ENCODE data around the gene ASPDH. TPM values are rescaled to one million over a fixed set of nuclear protein-coding genes. Genes with fewer than 3 reads are reported as not detected.

ASPDH gene
- total and polyA plus RNA-seq, 7 experiments from 2014 or later: not detected

- ATAC-seq (no peak), DNase-seq (no peak)
- Histone ChIP-seq H3K36me3 (ENCODE audit: control insufficient read depth in 2 of 3, insufficient read depth in 3 of 3, low read length in 3 of 3) (no peaks in the 10 kb centered on the region), H3K27me3 (ENCODE audit: control insufficient read depth in 2 of 2, insufficient read depth in 2 of 2, low read length in 2 of 2) (no peaks in the 10 kb centered on the region), H3K4me1 (ENCODE audit: control insufficient read depth in 2 of 2, insufficient read depth in 2 of 2, low read length in 2 of 2) (no peaks in the 10 kb centered on the region), H3K4me3 (ENCODE audit: low read length) (no peak overlapping the region), H3K27ac (ENCODE audit: low read depth, low read length) (no peak overlapping the region), H3K9me3 (ENCODE audit: control insufficient read depth in 2 of 3, low read length in 3 of 3) (no peaks in the 10 kb centered on the region)
- Mint-ChIP-seq H3K27ac (no peak overlapping the region), H3K27me3 (peaks cover 32 to 55% (median 38%) of the 10 kb centered on the region in 5 donors), H3K4me1 (peaks cover 0 to 17% (median 7%) of the 10 kb centered on the region in 7 donors), H3K36me3 (peaks cover 0 to 4% (median 0%) of the 10 kb centered on the region in 5 donors), H3K9me3 (peaks cover 0 to 1% (median 0%) of the 10 kb centered on the region in 11 donors), H3K4me3 (no peak overlapping the region)
- POLR2A ChIA-PET: no interaction called here
- intact Hi-C loops (cut with micrococcal nuclease): no loop called here
- CTCF ChIA-PET: no interaction called here
These were observed 35.6 kb upstream of the ASPDH start for GRCh38 chr19:50549059-50549926.

GRCh38 chr19:50548191-50549058, 34.7 kb upstream of the ASPDH start:
- ATAC-seq: no peak
- peaks cover 0 to 2% (median 0%) of the 10 kb centered on the region in 5 donors for H3K36me3 Mint-ChIP-seq
- intact Hi-C loops (cut with micrococcal nuclease): no loop called here
- Histone ChIP-seq H3K27me3 (ENCODE audit: control insufficient read depth in 2 of 2, insufficient read depth in 2 of 2, low read length in 2 of 2) (no peaks in the 10 kb centered on the region), H3K4me3 (ENCODE audit: low read length) (no peak overlapping the region), H3K36me3 (ENCODE audit: control insufficient read depth in 2 of 3, insufficient read depth in 3 of 3, low read length in 3 of 3) (no peaks in the 10 kb centered on the region), H3K27ac (ENCODE audit: low read depth, low read length) (no peak overlapping the region), H3K4me1 (ENCODE audit: control insufficient read depth in 2 of 2, insufficient read depth in 2 of 2, low read length in 2 of 2) (no peaks in the 10 kb centered on the region), H3K9me3 (ENCODE audit: control insufficient read depth in 2 of 3, low read length in 3 of 3) (no peaks in the 10 kb centered on the region)
- no peak overlapping the region for H3K4me3 Mint-ChIP-seq
- CTCF ChIA-PET: no interaction called here
- H3K9me3 Mint-ChIP-seq: peaks cover 0 to 1% (median 0%) of the 10 kb centered on the region in 11 donors
- peaks cover 0 to 15% (median 7%) of the 10 kb centered on the region in 7 donors for H3K4me1 Mint-ChIP-seq
- peaks cover 27 to 48% (median 32%) of the 10 kb centered on the region in 5 donors for H3K27me3 Mint-ChIP-seq
- POLR2A ChIA-PET: no interaction called here
- no peak overlapping the region for H3K27ac Mint-ChIP-seq
- no peak for DNase-seq

DNA sequence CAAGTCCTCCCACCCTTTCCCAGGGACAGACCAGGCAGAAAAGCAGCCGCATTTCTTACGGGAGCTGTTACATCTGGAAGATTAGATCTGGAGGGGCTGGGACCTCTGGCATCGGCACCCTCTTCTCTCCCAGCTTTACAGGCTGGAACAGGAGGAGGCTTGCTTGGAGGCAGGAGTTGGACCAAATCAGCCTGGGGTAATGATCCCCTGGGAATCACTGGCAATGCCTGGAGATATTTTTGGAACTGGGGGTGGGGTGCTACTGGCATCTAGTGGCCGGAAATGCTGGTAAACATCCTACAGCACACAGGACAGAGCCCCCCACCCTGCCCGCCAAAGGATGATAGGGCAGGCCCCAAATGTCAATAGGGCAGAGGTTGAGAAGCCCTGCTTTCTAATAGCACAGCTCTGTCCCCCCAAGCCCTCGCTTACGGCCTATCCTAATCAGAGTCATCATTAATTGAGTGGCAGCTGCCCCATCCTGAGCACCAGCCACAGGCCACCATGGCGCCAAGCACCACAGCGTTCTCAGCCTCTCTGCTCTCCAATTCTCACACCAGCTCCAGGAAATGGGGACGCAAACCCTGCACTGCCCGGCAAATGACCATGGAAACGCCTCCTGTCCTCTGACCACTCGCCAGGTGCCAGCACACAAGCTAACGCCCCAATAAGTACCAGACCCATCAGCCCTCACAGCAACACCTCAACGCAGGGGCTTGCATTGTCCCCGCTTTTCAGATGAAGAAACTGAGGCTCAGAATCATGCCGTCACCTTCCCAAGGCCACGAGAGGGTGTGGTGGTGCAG, 33.9 kb upstream of the ASPDH start:
- Histone ChIP-seq H3K4me3 (ENCODE audit: low read length) (no peak overlapping the region), H3K36me3 (ENCODE audit: control insufficient read depth in 2 of 3, insufficient read depth in 3 of 3, low read length in 3 of 3) (no peaks in the 10 kb centered on the region), H3K9me3 (ENCODE audit: control insufficient read depth in 2 of 3, low read length in 3 of 3) (no peaks in the 10 kb centered on the region), H3K27ac (ENCODE audit: low read depth, low read length) (no peak overlapping the region), H3K4me1 (ENCODE audit: control insufficient read depth in 2 of 2, insufficient read depth in 2 of 2, low read length in 2 of 2) (no peaks in the 10 kb centered on the region), H3K27me3 (ENCODE audit: control insufficient read depth in 2 of 2, insufficient read depth in 2 of 2, low read length in 2 of 2) (no peaks in the 10 kb centered on the region)
- H3K4me1 Mint-ChIP-seq: peaks cover 0 to 11% (median 7%) of the 10 kb centered on the region in 7 donors
- intact Hi-C loops (cut with micrococcal nuclease): no loop called here
- no peak for DNase-seq
- H3K27me3 Mint-ChIP-seq: peaks cover 19 to 40% (median 23%) of the 10 kb centered on the region in 5 donors
- CTCF ChIA-PET: no interaction called here
- peaks cover 0 to 1% (median 0%) of the 10 kb centered on the region in 11 donors for H3K9me3 Mint-ChIP-seq
- no peak overlapping the region for H3K4me3 Mint-ChIP-seq
- H3K36me3 Mint-ChIP-seq: no peaks in the 10 kb centered on the region
- no peak overlapping the region for H3K27ac Mint-ChIP-seq
- no peak for ATAC-seq
- POLR2A ChIA-PET: no interaction called here

DNA sequence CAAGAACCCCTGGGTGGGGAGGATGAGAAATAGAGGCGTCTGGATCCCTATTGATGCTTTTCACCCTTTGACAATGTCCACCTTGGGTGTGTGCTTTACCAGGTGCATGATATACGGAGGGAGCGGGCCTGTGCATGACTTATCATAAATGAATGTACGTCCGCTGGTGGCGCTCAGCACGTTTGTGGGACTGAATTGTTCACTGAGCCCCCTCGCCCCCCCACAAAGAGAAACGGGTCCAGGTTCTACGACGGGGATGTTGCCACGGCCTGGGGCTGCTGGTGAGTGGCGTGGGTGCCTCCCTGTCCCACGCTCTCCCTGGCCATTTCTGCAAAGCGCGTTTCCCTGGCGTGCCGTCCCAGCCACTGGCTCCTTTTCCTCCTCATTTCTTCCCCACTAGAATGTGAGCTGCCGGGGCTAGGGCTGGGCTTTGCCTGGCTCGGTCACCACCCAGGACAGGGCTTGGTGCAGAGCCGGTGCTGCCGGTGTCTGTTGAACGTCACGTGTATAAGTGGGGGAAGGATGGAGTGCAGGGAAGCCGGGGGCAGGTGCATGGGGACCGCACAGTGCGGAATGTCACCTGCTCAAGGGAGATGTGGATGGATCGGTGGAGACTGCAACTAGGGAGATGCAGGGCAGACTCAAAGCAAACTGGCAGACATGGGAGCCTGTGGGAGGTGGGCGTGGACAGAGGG, 33.0 kb upstream of the ASPDH start:
- H3K36me3 Mint-ChIP-seq: no peaks in the 10 kb centered on the region
- ChIA-PET CTCF (no interaction called here), POLR2A (no interaction called here)
- intact Hi-C loops (cut with micrococcal nuclease): no loop called here
- no peaks in the 10 kb centered on the region for H3K9me3 ChIP-seq (ENCODE audit: control insufficient read depth in 2 of 3, low read length in 3 of 3)
- ATAC-seq (no peak), DNase-seq (no peak)
- no peak overlapping the region for H3K27ac ChIP-seq (ENCODE audit: low read depth, low read length)
- H3K4me3 Mint-ChIP-seq: peak overlapping the region in 1 of 10 donors; percentile 6
- no peaks in the 10 kb centered on the region for H3K27me3 ChIP-seq (ENCODE audit: control insufficient read depth in 2 of 2, insufficient read depth in 2 of 2, low read length in 2 of 2)
- no peak overlapping the region for H3K4me3 ChIP-seq (ENCODE audit: low read length)
- H3K27me3 Mint-ChIP-seq: peaks cover 10 to 33% (median 16%) of the 10 kb centered on the region in 5 donors
- peaks cover 0 to 7% (median 3%) of the 10 kb centered on the region in 7 donors for H3K4me1 Mint-ChIP-seq
- H3K36me3 ChIP-seq (ENCODE audit: control insufficient read depth in 2 of 3, insufficient read depth in 3 of 3, low read length in 3 of 3): no peaks in the 10 kb centered on the region
- no peak overlapping the region for H3K27ac Mint-ChIP-seq
- H3K9me3 Mint-ChIP-seq: no peaks in the 10 kb centered on the region
- no peaks in the 10 kb centered on the region for H3K4me1 ChIP-seq (ENCODE audit: control insufficient read depth in 2 of 2, insufficient read depth in 2 of 2, low read length in 2 of 2)

DNA sequence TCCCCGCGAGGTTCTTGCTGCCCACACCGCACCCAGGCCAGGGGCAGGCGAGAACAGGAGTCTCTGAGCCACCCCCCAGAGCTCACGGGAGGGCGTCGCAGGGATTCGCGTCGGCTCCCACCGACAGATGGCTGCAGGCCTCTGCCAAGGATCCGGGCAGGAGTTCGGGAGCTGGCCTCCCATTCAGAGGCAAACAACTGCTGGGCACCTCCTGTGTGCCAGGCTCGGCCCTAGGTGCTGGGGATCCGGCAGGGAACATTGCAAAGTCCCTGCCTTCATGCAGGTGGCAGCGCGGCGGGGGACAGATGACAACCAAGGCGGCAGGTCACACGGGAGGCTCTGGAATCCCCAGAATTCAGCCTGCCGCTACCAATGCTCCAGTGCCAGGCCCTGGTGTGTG, 29.2 kb upstream of the ASPDH start:
- intact Hi-C loops (cut with micrococcal nuclease): no loop called here
- no peak overlapping the region for H3K27ac ChIP-seq (ENCODE audit: low read depth, low read length)
- no peaks in the 10 kb centered on the region for H3K36me3 ChIP-seq (ENCODE audit: control insufficient read depth in 2 of 3, insufficient read depth in 3 of 3, low read length in 3 of 3)
- CTCF ChIA-PET: interaction anchor here (0.6 kb wide), 1 partner anchor 980 kb away, joined by 4 read pairs; no protein-coding TSS in a partner anchor
- DNase-seq (no peak), ATAC-seq (no peak)
- no peak overlapping the region for H3K4me3 Mint-ChIP-seq
- no peaks in the 10 kb centered on the region for H3K9me3 ChIP-seq (ENCODE audit: control insufficient read depth in 2 of 3, low read length in 3 of 3)
- H3K4me1 Mint-ChIP-seq: peaks cover 0 to under 1% (median 0%) of the 10 kb centered on the region in 7 donors
- H3K4me3 ChIP-seq (ENCODE audit: low read length): no peak overlapping the region
- no peak overlapping the region for H3K27ac Mint-ChIP-seq
- no peaks in the 10 kb centered on the region for H3K9me3 Mint-ChIP-seq
- H3K36me3 Mint-ChIP-seq: no peaks in the 10 kb centered on the region
- POLR2A ChIA-PET: no interaction called here
- H3K4me1 ChIP-seq (ENCODE audit: control insufficient read depth in 2 of 2, insufficient read depth in 2 of 2, low read length in 2 of 2): no peaks in the 10 kb centered on the region
- H3K27me3 Mint-ChIP-seq: peaks cover 0 to 15% (median 0%) of the 10 kb centered on the region in 5 donors
- H3K27me3 ChIP-seq (ENCODE audit: control insufficient read depth in 2 of 2, insufficient read depth in 2 of 2, low read length in 2 of 2): no peaks in the 10 kb centered on the region

All from naive thymus-derived CD4-positive, alpha-beta T cell (primary cell).